Measurements from ENCODE around the gene ABHD15.

ABHD15 gene

DNA sequence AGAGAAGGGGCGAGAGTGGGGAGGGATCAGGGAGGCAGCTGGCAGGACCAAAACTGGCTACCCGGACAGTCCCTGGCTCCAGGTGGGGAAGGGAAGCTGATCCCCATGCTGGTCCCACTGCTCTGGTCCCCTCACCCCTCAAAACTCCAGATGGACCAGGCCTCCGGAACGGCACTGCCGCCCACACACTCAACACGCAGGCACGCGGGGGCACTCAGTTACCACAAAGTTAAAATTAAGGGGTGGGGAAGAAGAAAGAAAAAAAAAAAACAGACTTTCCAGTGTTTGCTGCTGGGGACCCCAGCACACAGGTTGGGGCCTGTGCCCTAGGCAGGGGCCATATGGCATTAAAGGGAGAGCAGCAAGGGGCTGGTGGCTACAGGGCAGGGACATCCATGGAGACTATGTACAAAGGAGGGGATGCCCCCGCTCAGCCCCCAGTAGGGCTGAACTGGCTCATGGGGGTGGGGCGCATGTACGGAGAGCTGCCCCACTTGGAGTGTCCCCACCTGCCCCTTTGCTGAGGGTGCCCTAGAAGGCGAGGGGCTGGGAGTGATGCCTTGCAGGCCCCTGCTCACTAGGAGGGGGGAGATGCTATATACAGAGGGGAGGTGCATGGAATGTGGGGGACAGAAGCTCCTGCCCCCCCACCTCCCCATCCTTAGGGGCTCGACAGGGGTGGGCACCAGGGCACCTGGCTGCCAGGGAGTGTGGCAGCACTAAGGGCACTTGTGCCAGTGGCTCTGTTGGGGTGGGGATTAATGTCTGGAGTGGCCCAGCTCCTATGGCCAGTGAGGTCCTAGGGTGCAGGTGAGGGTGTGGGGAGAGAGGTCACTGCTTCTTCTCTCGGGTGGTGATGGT, 7.3 kb upstream of the ABHD15 start:
- DNase-seq (ENCODE audit: extremely low spot score) = no peak

DNA sequence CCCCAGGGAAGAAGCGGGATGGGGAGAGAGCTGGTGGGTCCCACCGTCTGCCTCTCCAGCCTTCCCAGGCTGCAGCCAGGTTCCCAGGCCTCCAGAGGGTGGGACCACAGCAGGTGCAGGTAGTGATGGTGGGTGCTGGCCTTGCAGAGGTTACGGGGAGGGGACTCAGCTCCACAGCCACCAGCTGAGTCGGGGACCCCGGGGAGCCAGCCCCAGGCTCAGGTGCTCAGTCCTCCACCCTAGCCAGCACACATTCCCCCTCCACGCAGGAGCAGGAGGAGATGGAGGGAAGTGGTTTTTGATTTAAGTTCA, 6.7 kb upstream of the ABHD15 start:
- POLR2A ChIA-PET = no interaction called here
- TF ChIP-seq, protein P1, sequence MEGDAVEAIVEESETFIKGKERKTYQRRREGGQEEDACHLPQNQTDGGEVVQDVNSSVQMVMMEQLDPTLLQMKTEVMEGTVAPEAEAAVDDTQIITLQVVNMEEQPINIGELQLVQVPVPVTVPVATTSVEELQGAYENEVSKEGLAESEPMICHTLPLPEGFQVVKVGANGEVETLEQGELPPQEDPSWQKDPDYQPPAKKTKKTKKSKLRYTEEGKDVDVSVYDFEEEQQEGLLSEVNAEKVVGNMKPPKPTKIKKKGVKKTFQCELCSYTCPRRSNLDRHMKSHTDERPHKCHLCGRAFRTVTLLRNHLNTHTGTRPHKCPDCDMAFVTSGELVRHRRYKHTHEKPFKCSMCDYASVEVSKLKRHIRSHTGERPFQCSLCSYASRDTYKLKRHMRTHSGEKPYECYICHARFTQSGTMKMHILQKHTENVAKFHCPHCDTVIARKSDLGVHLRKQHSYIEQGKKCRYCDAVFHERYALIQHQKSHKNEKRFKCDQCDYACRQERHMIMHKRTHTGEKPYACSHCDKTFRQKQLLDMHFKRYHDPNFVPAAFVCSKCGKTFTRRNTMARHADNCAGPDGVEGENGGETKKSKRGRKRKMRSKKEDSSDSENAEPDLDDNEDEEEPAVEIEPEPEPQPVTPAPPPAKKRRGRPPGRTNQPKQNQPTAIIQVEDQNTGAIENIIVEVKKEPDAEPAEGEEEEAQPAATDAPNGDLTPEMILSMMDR (IDR thresholded peaks at IDR 0.05; ENCODE audit: control extremely low read depth, extremely low read depth, low read depth, missing control alignments) = no peak
- CTCF ChIA-PET = interaction anchor here (0.6 to 14.3 kb wide), 17 partner anchors 9 to 520 kb away, joined by 3 to 172 read pairs (median 6); partner anchors contain the start of genes ANKRD13B and GIT1
- DNase-seq (ENCODE audit: extremely low spot score) = no peak

More for the DNA sequence above, 7.3 kb upstream of the ABHD15 start:
- ChIA-PET CTCF (interaction anchor here (1.0 to 14.3 kb wide), 14 partner anchors 8 to 519 kb away, joined by 3 to 172 read pairs (median 6); partner anchors contain the start of genes ANKRD13B and GIT1), POLR2A (interaction anchor here (1.0 kb wide), 1 partner anchor 7 kb away, joined by 3 read pairs; the partner anchor contains the start of gene ABHD15)
- TF ChIP-seq, protein P1 (IDR thresholded peaks at IDR 0.05; ENCODE audit: control extremely low read depth, extremely low read depth, low read depth, missing control alignments) = no peak

DNA sequence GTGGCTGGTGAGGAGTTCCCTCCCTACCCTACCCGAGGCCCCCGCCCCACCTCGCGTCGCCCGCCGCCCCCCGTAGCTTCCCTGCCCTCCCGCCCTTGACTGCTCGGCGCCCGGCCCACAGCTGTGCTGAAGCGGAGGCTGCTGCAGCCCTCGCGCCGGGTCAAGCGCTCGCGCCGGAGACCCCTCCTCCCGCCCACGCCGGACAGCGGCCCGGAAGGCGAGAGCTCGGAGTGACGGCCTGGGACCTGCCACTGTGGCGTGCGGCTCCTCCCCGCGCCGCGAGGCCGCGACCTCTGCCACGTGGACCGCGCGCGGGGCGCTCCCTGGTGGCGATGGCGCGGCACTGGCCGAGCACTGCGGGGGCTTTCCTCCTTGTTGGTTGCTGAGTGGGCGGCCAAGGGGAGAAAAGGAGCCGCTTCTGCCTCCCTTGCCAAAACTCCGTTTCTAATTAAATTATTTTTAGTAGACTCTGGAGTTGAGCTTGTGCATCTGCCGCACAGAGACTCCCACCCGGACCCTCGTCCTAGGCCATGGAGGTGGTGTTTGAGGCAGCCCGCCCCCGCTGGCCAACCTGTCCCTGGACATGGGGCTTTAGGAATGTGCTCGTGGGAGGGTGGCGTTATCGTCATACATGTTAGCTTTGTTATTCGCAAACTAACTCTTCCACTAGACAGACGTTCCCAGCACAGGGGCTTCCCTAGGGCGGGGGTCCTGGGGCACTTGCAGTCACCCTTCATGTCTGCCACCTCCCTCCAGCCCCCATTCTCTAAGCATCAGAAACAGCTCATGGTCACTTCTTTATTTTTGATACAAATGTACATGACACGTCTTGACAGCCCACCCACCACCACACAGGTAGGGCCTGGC, 6.1 kb upstream of the ABHD15 start:
- peak; percentile 82 for DNase-seq (ENCODE audit: extremely low spot score)
- ChIA-PET CTCF (interaction anchor here (0.6 to 14.3 kb wide), 25 partner anchors 9 to 535 kb away, joined by 3 to 172 read pairs (median 4); partner anchors contain the start of genes ANKRD13B and GIT1), POLR2A (interaction anchor here (0.7 to 1.2 kb wide), 3 partner anchors 34 to 424 kb away, joined by 3 read pairs; no protein-coding TSS in a partner anchor)
- TF ChIP-seq, protein P1 (IDR thresholded peaks at IDR 0.05; ENCODE audit: control extremely low read depth, extremely low read depth, low read depth, missing control alignments) = peak; percentile 66

DNA sequence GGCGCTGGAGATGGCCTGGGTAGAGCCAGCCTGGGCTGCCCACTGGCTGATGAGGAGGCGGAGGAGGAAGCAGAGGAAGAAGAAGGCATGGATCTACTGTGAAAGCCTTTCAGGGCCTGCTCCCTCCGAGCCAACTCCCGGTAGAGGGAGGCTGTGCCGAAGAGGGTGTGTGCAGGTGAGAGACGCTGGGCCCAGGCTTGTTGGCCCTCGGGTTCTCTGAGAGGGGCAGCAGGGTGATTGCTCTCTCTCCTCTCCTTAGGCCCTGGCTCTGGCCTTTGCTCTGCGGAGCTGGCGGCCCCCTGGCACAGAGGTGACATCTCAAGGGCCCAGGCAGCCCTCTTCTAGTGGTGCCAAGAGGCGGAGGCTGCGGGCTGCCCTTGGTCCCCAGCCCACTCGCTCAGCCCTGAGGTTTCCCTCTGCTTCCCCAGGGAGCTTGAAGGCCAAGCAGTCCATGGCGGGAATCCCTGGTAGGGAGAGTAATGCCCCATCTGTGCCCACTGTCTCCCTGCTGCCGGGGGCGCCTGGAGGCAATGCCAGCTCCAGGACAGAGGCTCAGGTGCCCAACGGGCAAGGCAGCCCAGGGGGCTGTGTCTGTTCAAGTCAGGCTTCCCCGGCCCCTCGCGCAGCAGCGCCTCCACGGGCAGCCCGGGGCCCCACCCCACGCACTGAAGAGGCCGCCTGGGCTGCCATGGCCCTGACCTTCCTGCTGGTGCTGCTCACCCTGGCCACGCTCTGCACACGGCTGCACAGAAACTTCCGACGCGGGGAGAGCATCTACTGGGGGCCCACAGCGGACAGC, 5.2 kb upstream of the ABHD15 start:
- DNase-seq (ENCODE audit: extremely low spot score) = no peak
- ChIA-PET CTCF (interaction anchor here (0.6 to 14.3 kb wide), 21 partner anchors 9 to 536 kb away, joined by 3 to 172 read pairs (median 5); partner anchors contain the start of genes ANKRD13B and GIT1), POLR2A (interaction anchor here (1.0 to 1.2 kb wide), 2 partner anchors 45 to 423 kb away, joined by 3 read pairs; no protein-coding TSS in a partner anchor)
- TF ChIP-seq, protein P1 (IDR thresholded peaks at IDR 0.05; ENCODE audit: control extremely low read depth, extremely low read depth, low read depth, missing control alignments) = no peak

DNA sequence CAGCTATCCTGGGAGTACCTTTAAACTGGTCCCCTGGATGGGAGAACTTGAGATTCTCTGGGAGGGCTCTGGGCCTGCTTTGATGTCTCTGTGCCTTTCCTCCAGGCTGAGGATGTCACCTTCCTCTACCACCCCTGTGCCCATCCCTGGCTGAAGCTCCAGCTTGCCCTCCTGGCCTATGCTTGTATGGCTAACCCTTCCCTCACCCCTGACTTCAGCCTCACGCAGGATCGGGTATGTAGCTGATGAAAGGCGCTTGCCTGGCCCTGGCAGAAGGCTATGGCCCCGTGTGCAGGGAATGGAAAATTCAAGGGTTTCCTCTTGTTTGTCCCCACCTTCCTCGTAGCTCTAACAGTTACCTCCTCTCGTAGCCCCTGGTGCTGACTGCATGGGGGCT, 4.6 kb upstream of the ABHD15 start:
- ChIA-PET CTCF (interaction anchor here (1.1 to 14.3 kb wide), 10 partner anchors 8 to 522 kb away, joined by 3 to 172 read pairs (median 8); partner anchors contain the start of gene GIT1), POLR2A (interaction anchor here (1.2 kb wide), 1 partner anchor 46 kb away, joined by 3 read pairs; no protein-coding TSS in a partner anchor)

More for the DNA sequence above, 4.6 kb upstream of the ABHD15 start:
- no peak for DNase-seq (ENCODE audit: extremely low spot score)
- TF ChIP-seq, protein P1 (IDR thresholded peaks at IDR 0.05; ENCODE audit: control extremely low read depth, extremely low read depth, low read depth, missing control alignments) = no peak

Data from GM10248 (cell line).